ENCODE measurements around the gene TSPAN18.

DNA sequence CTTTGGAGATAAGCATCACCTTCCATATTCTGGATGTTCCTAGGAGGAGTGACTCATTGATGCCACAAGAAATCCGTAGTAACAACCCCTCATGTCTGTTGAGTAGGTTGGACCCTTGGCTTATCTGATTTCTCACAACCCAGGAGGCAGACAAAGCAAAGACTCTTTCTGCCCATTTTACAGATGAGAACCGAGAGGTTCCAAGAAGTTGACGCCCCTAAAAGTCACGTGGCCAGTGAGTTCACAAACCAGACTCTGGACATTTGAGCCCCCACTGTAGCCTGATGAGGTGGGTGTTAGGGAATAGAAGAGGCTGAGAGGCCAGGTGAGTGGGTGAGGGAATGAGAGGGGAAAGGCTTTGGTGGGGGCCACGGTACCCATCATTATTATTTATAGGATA lies 70.3 kb downstream of the TSPAN18 start:
- TF ChIP-seq, protein P1, sequence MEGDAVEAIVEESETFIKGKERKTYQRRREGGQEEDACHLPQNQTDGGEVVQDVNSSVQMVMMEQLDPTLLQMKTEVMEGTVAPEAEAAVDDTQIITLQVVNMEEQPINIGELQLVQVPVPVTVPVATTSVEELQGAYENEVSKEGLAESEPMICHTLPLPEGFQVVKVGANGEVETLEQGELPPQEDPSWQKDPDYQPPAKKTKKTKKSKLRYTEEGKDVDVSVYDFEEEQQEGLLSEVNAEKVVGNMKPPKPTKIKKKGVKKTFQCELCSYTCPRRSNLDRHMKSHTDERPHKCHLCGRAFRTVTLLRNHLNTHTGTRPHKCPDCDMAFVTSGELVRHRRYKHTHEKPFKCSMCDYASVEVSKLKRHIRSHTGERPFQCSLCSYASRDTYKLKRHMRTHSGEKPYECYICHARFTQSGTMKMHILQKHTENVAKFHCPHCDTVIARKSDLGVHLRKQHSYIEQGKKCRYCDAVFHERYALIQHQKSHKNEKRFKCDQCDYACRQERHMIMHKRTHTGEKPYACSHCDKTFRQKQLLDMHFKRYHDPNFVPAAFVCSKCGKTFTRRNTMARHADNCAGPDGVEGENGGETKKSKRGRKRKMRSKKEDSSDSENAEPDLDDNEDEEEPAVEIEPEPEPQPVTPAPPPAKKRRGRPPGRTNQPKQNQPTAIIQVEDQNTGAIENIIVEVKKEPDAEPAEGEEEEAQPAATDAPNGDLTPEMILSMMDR (IDR thresholded peaks at IDR 0.05; ENCODE audit: poor library complexity), result no peak
- no peak for TF ChIP-seq EZH2phosphoT487 (IDR thresholded peaks at IDR 0.05; ENCODE audit: low read depth, severe bottlenecking, unreplicated experiment)
